PC-3 (cell line): ENCODE results near the gene MME.

Source experiments
- CTCF ChIP-seq: fragments of 300-600 bp; sonication (generic); conservative IDR thresholded peaks from 2 replicates; pipeline ENCODE4 v1.5.1; 2017; ENCODE audit warnings: antibody characterized with exemption, low read depth, mild to moderate bottlenecking, low read length
- EZH2 ChIP-seq: fragments of 300-600 bp; sonication (generic); IDR thresholded peaks from one replicate; pipeline ENCODE4 v1.6.1; 2017; ENCODE audit warnings: antibody characterized with exemption, mild to moderate bottlenecking, low read length; ENCODE audit not compliant: unreplicated experiment
- EZH2phosphoT487 ChIP-seq: fragments of 300-600 bp; sonication (generic); IDR thresholded peaks from 2 replicates; pipeline ENCODE4 v1.6.1; 2018; ENCODE audit warnings: mild to moderate bottlenecking, antibody characterized with exemption, low read length, borderline replicate concordance

- TF ChIP-seq CTCF, result no peak
- no peak for TF ChIP-seq EZH2phosphoT487
- no peak for TF ChIP-seq EZH2
Observed at GRCh38 chr3:155046935-155047334, 33.2 kb upstream of the MME start.
